ENCODE data around the gene TCF7L1.

DNA sequence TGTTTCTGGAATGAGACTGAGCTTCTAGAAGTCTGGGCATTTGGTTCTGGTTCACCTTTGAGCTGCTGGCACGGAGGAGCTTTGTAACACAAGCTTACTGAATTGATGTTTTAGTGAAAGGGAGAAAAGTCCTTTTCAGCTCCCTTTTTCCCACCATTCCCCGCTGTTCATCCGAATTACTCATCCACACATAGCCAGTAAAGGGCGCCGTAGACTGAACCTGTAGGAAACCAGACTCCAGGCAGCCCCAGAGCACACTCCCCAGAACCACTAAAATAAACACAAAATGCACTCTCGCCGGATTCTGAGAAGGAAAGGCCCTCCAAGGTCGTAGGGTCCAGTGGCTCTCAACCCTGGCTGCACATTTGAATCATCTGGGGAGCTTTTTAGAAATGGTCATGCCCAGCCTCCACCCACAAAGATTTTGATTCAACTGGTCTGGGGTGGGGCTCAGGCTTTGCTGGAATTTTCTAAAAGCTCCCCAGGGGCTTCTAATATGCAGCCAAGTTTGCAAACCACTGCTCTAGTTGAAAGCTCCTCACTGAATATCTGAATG lies 29.6 kb downstream of the TCF7L1 start:
- TF ChIP-seq YY1 (IDR thresholded peaks at IDR 0.05; ENCODE audit: insufficient read depth, insufficient read length) (no peak), ZNF274 (IDR thresholded peaks at IDR 0.05; ENCODE audit: low read depth, low read length) (no peak), SUZ12 (IDR thresholded peaks at IDR 0.05; ENCODE audit: extremely low read depth, insufficient read depth, insufficient read length) (no peak)

Data from NT2/D1 (cell line).